HG03135 (cell line): Measurements from ENCODE around the gene ECM2.

Experiments used
- ATAC-seq: cut with Tn5 transposase; IDR thresholded peaks from one replicate; pipeline ENCODE4 v1.9.1; 2021; ENCODE audit warnings: mild to moderate bottlenecking, moderate library complexity; ENCODE audit not compliant: unreplicated experiment

Gene ECM2

DNA sequence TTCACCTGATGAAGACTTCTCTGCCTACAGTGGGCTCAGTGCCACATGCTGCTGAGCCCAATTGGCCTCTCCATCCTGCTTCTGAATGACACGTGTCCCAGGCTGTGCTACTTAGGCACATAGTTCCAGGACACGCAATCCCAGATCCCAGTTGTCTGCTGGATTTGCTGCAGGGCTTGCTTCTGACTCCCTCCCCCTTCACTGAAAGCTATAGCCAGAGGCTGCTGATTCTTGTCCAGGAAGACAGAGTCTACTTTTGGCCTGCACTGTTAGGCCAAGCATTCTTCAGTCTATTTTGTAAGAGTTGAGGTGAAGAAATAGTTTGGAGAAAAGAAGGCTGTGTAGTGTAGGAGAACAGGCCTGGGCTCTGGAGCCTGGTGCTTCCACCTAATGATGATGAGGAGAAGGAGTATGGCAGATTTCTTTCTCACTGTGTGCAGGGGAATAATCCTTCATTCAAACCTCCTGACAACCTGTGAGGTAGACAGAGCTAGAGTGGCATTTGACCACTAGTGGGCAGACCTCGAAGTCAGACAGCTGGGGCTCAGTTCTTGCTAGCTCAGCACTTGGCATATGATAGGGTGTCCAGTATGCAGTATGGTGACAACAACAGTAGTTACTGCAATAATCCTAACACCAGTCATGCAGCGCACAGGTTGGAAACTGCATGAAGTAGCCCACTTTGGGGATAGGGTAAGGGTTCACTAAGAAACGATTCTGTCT lies 34.0 kb downstream of the ECM2 start:
- ATAC-seq: no peak

DNA sequence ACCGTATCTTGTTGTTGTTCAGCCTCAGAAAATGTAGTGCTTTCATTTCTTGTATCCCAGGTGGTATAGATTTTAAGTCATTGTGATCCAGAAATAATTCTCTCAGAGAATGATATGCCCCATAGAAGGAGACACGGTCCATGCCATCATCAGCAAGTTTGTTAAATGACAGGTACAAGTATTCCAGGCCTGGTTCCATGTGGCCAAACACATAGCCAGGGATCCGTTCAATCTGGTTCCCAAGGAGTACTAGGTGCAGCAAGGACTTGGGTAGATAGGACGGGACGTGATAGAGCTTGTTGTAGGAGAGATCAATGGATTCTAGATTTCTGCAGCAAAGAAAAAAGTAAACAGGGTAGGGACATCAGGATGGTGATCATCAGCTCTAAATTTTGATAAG lies 35.1 kb downstream of the ECM2 start:
- ATAC-seq: no peak

GRCh38 chr9:92499701-92500100 lies 36.1 kb downstream of the ECM2 start:
- ATAC-seq: no peak

GRCh38 chr9:92496396-92497176 lies 39.2 kb downstream of the ECM2 start:
- no peak for ATAC-seq

DNA sequence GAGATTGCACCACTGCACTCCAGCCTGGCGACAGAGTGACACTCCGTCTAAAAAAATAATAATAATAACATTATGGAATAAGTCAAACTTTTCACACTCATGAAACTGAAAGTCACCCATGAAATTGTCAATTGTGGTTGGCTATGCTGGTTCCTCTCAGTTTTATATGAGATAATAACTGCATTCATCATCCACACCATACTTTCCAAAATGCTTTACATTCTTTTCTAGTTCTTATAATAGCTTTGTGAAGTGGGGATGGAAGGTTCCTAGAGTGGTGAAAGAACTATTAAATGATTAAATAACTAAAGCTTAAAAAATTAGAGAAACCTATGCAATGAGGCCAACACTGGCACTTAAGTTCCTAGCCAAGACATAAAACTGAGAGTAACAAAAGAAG lies 40.9 kb downstream of the ECM2 start:
- ATAC-seq: no peak

GRCh38 chr9:92493749-92494387 lies 41.9 kb downstream of the ECM2 start:
- no peak for ATAC-seq

DNA sequence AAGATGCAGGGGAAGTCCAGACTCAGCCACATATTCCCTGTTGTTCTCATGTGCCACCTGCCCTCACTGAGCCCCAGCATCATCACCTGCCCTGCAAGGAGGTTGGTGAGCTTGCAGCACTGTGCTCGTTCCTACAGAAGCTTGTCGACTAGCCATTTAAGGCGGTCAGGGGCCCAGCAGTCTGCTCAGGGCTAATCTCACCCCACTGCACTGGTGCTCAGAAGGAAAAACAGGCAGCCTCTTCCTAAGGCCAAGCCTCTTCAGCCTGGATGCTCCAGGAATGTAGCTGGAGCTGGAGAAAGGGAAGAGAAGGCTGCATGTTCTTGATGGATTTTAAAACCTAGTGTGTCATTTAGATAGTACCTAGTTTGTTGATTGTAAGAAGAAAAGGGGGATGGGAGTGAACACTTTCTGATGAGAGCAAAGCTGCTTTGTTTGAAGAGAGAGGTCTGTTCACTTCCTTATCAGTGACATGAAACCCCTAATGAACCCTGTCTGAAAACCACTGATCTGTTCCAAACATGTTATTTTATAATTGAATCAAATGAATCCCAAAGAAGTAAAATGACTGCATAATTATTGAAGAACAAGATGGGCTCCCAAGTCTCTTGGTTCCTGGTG lies 42.9 kb downstream of the ECM2 start:
- ATAC-seq: no peak

DNA sequence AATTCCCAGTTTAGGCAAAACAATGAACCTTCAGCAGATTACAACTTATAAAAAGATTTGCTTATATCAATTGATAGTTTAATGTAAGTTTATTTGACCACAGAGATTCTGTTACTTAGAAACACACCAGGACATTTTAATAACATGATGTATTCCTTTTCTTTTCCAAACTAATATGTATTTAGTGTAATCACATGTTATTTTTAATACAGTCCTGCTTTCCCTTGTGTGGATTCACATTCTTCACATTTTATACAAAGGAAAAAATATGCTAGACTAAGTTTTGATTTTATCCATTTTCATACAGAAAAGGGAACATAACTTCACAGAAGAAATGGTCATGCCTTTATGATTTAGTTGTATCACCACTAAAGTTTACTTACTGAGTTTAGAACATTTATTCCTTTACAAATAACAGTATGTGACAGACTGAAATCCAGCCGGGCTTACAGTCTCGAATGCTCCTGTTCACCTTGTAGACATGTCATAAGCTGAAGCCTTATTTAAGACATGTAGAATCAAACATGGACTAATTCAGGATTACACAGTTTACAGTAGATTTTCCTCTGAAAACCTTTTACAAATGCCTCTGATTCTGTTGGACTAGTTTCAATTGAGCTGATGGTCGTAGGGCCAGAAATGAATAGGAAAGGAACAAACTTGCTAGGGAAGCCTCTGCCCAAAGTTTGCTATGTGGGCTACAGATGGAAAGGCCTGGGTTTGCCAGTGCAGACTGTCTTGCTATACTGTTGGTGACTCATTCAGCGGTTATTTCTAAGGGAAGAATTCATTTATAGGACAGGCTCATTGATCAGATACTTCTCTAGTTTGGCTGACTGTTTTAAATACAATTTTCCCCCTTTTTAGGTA lies 46.9 kb downstream of the ECM2 start:
- no peak for ATAC-seq

- ATAC-seq: no peak
Observed at GRCh38 chr9:92486371-92486770, 49.4 kb downstream of the ECM2 start.

DNA sequence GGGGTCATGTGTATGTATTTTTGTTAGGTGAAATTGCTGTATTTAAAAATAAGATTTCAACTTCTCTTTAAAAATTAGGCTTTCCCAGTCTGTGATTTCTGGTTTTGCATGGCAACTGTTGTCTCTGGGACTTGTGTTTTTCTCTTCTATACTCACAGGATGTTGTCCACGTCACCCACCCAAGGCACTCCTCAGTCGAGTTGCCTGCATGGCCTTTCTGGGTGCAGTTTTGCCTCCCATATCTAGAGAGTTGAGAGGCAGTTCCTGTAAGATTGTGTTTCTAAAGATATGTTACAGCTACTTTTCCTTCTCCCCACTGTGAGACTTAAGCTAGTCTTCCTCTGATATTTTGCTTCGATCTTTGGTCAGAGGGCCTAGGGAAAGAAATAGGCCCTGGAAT lies 51.2 kb downstream of the ECM2 start:
- no peak for ATAC-seq

DNA sequence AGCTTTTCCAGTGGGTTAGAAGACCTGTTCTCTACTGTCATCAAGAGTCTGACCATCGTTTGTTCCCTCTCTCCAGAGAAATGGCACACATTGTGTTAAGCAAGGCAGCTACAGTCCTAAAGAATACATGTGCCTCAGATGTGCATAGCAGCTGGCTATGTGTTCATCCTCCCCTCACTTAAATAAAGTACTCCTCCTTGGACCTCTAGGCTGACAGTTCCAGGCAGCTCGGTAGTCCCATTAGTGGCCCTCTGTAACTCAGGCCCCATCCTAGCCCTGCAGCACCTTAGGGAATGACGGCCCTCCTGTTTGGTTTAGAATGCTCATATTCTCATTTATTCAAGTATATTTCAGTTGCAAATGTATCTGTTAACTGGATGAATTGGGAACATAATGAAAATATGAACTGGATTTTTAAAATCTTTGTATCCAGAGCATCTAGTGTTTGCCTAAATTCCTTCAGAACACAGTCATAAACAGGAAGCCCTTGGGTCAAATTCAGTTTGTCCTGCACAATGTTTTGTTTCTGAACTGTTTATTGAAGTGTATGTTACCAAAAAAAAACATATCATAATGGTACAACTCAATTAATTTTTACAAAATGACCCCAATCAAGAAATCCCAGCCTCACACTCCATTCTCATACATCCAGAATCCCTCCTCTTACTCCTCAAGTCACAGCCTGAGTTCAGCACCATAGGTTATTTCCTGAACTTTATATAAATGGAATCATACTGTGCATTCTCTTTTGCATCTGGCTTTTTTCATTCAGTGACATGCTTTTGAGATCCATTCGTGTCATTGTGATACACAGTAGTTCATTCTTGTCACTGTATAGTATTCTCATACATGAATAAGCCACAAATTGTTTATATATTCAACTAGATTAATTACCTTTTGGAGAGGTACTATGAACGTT lies 51.9 kb downstream of the ECM2 start:
- ATAC-seq: no peak

DNA sequence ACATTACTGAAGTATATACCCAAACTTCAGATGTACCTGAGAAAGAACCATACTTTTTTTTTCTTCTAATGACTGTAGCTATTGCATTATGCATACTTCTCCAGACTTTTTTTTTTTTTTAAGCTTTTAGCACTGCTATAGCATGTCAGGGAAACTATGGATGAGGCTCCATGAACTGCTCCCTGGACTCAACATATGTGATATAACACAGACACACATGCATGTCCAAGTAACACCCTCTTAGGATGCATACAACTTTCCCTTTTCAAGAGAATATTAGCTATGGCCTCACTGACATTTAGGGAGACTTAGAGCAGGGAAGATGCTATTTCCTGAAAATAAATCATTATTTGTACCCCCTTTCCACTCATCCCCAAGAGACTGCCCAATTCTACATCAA lies 53.0 kb downstream of the ECM2 start:
- no peak for ATAC-seq

GRCh38 chr9:92482329-92482728 lies 53.5 kb downstream of the ECM2 start, which contains the start of gene ASPN:
Gene ASPN, minus strand, starts transcription at chr9:92482506.
- no peak for ATAC-seq

DNA sequence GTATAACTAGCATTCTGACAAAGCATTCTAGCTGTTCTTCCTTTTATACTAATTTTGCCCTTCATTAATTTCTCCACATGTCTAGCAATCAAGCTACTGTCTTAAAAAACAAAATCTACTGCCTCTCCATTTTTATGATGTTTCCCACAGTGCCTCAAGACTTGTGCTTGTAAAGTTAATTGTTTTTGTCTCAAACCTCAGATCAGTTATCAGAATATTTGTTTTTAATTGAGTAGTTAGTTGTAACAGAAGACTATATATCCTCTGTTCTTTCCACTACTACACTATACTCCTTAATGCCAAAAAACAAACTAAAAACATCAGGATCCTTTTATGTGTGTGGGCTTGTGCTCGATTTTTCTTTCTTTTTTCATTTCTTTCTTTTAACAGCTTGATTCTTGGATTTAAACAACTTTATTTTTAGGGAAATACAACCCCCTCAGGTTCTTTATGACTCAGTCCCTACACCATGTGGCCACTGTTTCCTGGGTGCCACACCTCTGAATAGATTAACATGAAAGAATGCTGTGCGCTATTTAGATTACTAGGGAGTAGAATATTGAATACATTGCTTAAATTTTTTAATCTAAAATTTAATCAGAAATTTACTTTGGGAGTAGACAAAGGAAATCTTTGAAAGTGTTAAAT lies 54.7 kb downstream of the ECM2 start:
- ATAC-seq: no peak

DNA sequence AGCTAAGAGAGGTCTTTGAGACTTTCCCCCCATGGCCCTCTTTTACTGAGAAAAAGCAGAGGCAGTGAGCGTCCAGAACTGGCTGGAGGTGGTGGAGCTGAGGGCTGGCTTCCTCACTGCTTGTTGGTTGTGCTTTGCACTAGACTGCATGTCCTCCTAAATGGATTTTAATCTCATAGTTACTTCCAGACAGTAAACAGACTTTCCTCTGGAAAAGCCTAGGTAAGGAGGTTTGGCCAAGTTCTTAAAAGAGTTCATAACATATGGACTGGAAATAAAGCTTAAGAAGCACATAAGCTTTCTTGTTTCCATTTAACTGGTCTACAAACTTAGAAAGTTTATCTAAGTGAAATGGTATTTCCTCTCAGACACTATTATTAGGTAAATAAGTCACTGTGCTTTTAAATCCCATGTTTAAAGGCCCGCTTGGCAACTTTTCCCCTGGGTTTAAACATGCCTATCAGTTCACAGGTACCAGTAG lies 55.5 kb downstream of the ECM2 start:
- ATAC-seq: no peak

- ATAC-seq: no peak
Observed at GRCh38 chr9:92479346-92479745, 56.4 kb downstream of the ECM2 start.

DNA sequence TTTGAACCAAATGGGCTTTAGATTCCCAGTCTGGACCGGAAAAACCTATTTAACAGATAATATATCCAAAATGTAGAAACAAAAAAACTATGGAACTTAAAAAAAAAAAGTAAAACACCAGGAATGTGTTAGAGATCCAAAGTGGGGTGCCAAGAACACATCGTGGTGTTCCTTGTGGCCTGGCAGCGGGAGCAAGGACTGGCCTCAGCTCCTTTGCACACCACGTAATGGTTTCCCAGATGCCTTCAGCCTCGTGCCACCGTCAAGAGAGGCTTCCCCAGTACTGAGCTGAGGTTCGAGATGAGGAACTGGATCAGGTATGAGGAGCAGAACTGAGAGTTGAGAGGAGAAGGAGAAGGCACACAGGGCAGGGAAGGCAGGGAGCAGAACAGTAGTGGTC lies 57.0 kb downstream of the ECM2 start:
- no peak for ATAC-seq

DNA sequence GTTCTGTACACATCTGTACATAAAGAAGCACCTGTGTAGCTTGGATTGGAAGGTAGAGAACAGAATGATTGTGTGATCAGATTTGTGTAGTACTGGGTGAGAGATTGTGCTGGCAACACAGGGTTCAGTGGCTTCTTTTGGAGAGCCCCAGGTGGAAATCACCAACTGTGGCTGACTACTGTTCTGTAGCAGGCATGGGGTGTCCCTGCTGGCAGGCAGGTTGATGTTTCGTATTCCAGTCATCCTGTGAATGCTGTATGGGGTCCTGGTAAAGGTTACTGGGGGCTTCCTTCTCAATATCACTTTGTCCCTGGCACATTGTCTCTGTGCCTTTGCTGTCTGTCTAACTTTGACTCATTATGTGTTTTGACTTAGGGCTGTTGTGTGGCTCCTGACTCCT lies 58.8 kb downstream of the ECM2 start:
- ATAC-seq: no peak

GRCh38 chr9:92474587-92474986 lies 61.2 kb downstream of the ECM2 start:
- no peak for ATAC-seq
